Right lobe of liver (tissue), 6 donors: ENCODE data around the gene MB21D2. TPM values are rescaled to one million over a fixed set of nuclear protein-coding genes. Genes with fewer than 3 reads are reported as not detected.

Source experiments
- ATAC-seq, 4 donors: fragments of 200-7000 bp; cut with Tn5 transposase; one replicate each; pipeline ENCODE4 v1.9.1; 2020; ENCODE audit warnings: mild to moderate bottlenecking in 4 of 4, moderate library complexity in 4 of 4
- DNase-seq, 3 donors: peaks; one replicate each; pipeline ENCODE4 v3.0.0-alpha.2; 2020
- H3K27ac ChIP-seq, 3 donors: fragments of 200-600 bp; one replicate each; pipeline ENCODE4 v1.8.0; 2022
- H3K27me3 ChIP-seq, 2 donors: fragments of 200-600 bp; one replicate each; pipeline ENCODE4 v1.8.0; 2022
- H3K36me3 ChIP-seq, 4 donors: fragments of 200-600 bp; sonication (generic) in 1 of 4; one replicate each; pipeline versions ENCODE4 v1.5.1 to v1.8.0; 2017 to 2022; ENCODE audit warnings: control low read depth in 1 of 4
- H3K4me1 ChIP-seq, 4 donors: fragments of 200-600 bp; sonication (generic) in 1 of 4; one replicate each; pipeline versions ENCODE4 v1.5.1 to v1.8.0; 2017 to 2022; ENCODE audit warnings: control low read depth in 1 of 4
- H3K4me3 ChIP-seq, 3 donors: fragments of 200-600 bp; one replicate each; pipeline ENCODE4 v1.8.0; 2022
- H3K9me3 ChIP-seq, 4 donors: fragments of 200-600 bp; sonication (generic) in 1 of 4; one replicate each; pipeline versions ENCODE4 v1.5.1 to v1.8.0; 2017 to 2022; ENCODE audit warnings: control low read depth in 1 of 4
- CTCF ChIP-seq, 4 donors: fragments of 200-600 bp in 3 of 4; fragments of 450-650 bp in 1 of 4; IDR thresholded peaks; one replicate each; pipeline versions ENCODE4 v1.5.1 to v1.8.0; 2016 to 2022; ENCODE audit warnings: antibody characterized with exemption in 4 of 4, mild to moderate bottlenecking in 2 of 4
- POLR2A ChIP-seq: fragments of 450-650 bp; IDR thresholded peaks from one replicate; pipeline ENCODE4 v1.6.1; 2017; ENCODE audit warnings: antibody characterized with exemption, mild to moderate bottlenecking
- WGBS: methylation state at CpG from one replicate; pipeline ENCODE4 v1.1.6; 2018; ENCODE audit warnings: low coverage, low lambda C conversion rate; ENCODE audit not compliant: insufficient coverage; ENCODE audit errors: missing lambda C conversion rate; 5-methylcytosine and 5-hydroxymethylcytosine counted together
- intact Hi-C, 2 donors: fragments of 100-400 bp; cut with DNase I; formaldehyde crosslinking; loops; one replicate each; pipeline versions ENCODE4 v1.11.2 to v1.14.1; 2022
- total RNA-seq, 6 experiments: library from RNA; depleted of rRNA in 2 of 6; stranded (reverse); fragments of >200 nt in 2 of 6; fragmentation: NEBNext Ultra II Directional in 3 of 6; extraction: Animal tissue kit (Norgen Biotek cat#: 25700) in 3 of 6; gene quantifications; one replicate each; pipeline versions ENCODE4 v1.1.0 to v1.2.4, GENCODE V29; 2016 to 2023
- donor health status: DM: no; HTN: yes; CAD: no.
- donor health status: DM: no; HTN: no; CAD: no.
- donor health status: DM: no; HTN: no; CAD: no.
- donor health status: DM: no; HTN: yes; CAD: no.
- donor health status: DM: no; HTN: yes; CAD: no.

MB21D2 gene
- total RNA-seq, 6 experiments from 2014 or later: 0.15 to 0.86 (median 0.31) TPM; not detected in 1

GRCh38 chr3:192772240-192772894 lies 145.3 kb downstream of the MB21D2 start:
- Histone ChIP-seq H3K4me3 (no peak overlapping the region), H3K27me3 (peaks cover 0 to 3% of the 10 kb centered on the region in 2 donors), H3K9me3 (no peaks in the 10 kb centered on the region), H3K27ac (no peak overlapping the region), H3K36me3 (no peaks in the 10 kb centered on the region), H3K4me1 (no peaks in the 10 kb centered on the region)
- DNase-seq: peak; percentile 56 to 72 (median 69)
- 23% methylated on average over 5 of the region's 5 CpGs for WGBS
- TF ChIP-seq POLR2A: no peak
- peak; percentile 58 to 69 (median 66) for TF ChIP-seq CTCF (IDR thresholded peaks at IDR 0.05)
- intact Hi-C loops: no loop called here
- peak; percentile 93 to 99 (median 96) for ATAC-seq

GRCh38 chr3:192758654-192759053 lies 159.0 kb downstream of the MB21D2 start:
- intact Hi-C loops: no loop called here
- Histone ChIP-seq H3K27me3 (no peaks in the 10 kb centered on the region), H3K4me3 (no peak overlapping the region), H3K9me3 (no peaks in the 10 kb centered on the region), H3K36me3 (no peaks in the 10 kb centered on the region), H3K4me1 (no peaks in the 10 kb centered on the region), H3K27ac (no peak overlapping the region)
- DNase-seq: no peak
- TF ChIP-seq CTCF (IDR thresholded peaks at IDR 0.05): no peak
- TF ChIP-seq POLR2A: no peak
- ATAC-seq: no peak
- WGBS: 36% methylated on average over 4 of the region's 7 CpGs

GRCh38 chr3:192751148-192751547 lies 166.5 kb downstream of the MB21D2 start:
- TF ChIP-seq CTCF (IDR thresholded peaks at IDR 0.05): no peak
- WGBS: 57% methylated on average over 2 of the region's 2 CpGs
- intact Hi-C loops: no loop called here

GRCh38 chr3:192750201-192750600 lies 167.5 kb downstream of the MB21D2 start:
- TF ChIP-seq CTCF (IDR thresholded peaks at IDR 0.05) (no peak), POLR2A (no peak)

More at GRCh38 chr3:192751148-192751547, 166.5 kb downstream of the MB21D2 start:
- DNase-seq (no peak), ATAC-seq (no peak)
- Histone ChIP-seq H3K27me3 (no peaks in the 10 kb centered on the region), H3K4me3 (no peak overlapping the region), H3K36me3 (no peaks in the 10 kb centered on the region), H3K9me3 (no peaks in the 10 kb centered on the region), H3K27ac (no peak overlapping the region), H3K4me1 (no peaks in the 10 kb centered on the region)

More at GRCh38 chr3:192750201-192750600, 167.5 kb downstream of the MB21D2 start:
- no peaks in the 10 kb centered on the region for H3K4me1 ChIP-seq
- H3K27ac ChIP-seq: no peak overlapping the region
- DNase-seq (no peak), ATAC-seq (no peak)
- WGBS: 62% methylated on average over 5 of the region's 5 CpGs
- no peak overlapping the region for H3K4me3 ChIP-seq
- H3K9me3 ChIP-seq: no peaks in the 10 kb centered on the region
- intact Hi-C loops: no loop called here
- no peaks in the 10 kb centered on the region for H3K27me3 ChIP-seq
- H3K36me3 ChIP-seq: no peaks in the 10 kb centered on the region
